ENCODE data around the gene BRD2. TPM values are rescaled to one million over a fixed set of nuclear protein-coding genes. Genes with fewer than 3 reads are reported as not detected.
A peak's percentile ranks its signal among the peaks of the same experiment; 100 is the strongest.

The BRD2 gene
- total RNA-seq, 1 donor from 2014 or later, result 140 TPM

GRCh38 chr6:32943864-32944649 is 24.3 kb upstream of the BRD2 start:
- no peak for TF ChIP-seq CTCF (conservative IDR thresholded peaks at IDR 0.05; ENCODE audit: low read depth, low read length)
- no peak overlapping the region for H3K4me3 ChIP-seq (ENCODE audit: low read depth, low read length)
- no peak for DNase-seq (ENCODE audit: low read depth)

GRCh38 chr6:32945108-32945760 is 23.2 kb upstream of the BRD2 start:
- no peak overlapping the region for H3K4me3 ChIP-seq (ENCODE audit: low read depth, low read length)
- TF ChIP-seq CTCF (conservative IDR thresholded peaks at IDR 0.05; ENCODE audit: low read depth, low read length), result no peak
- DNase-seq (ENCODE audit: low read depth), result no peak

- DNase-seq (ENCODE audit: low read depth), result no peak
- TF ChIP-seq CTCF (conservative IDR thresholded peaks at IDR 0.05; ENCODE audit: low read depth, low read length), result no peak
- no peak overlapping the region for H3K4me3 ChIP-seq (ENCODE audit: low read depth, low read length)
Observed at GRCh38 chr6:32945953-32946352, 22.4 kb upstream of the BRD2 start.

GRCh38 chr6:32946893-32947292 is 21.5 kb upstream of the BRD2 start:
- TF ChIP-seq CTCF (conservative IDR thresholded peaks at IDR 0.05; ENCODE audit: low read depth, low read length), result no peak
- H3K4me3 ChIP-seq (ENCODE audit: low read depth, low read length), result no peak overlapping the region
- no peak for DNase-seq (ENCODE audit: low read depth)

- DNase-seq (ENCODE audit: low read depth), result no peak
- TF ChIP-seq CTCF (conservative IDR thresholded peaks at IDR 0.05; ENCODE audit: low read depth, low read length), result peak; percentile 96
- H3K4me3 ChIP-seq (ENCODE audit: low read depth, low read length), result no peak overlapping the region
Observed at GRCh38 chr6:32947552-32948465, 20.6 kb upstream of the BRD2 start.

GRCh38 chr6:32949113-32949512 is 19.3 kb upstream of the BRD2 start:
- no peak for DNase-seq (ENCODE audit: low read depth)
- no peak overlapping the region for H3K4me3 ChIP-seq (ENCODE audit: low read depth, low read length)
- TF ChIP-seq CTCF (conservative IDR thresholded peaks at IDR 0.05; ENCODE audit: low read depth, low read length), result no peak
